NK-92 (cell line): ENCODE results near the gene MIER2.

Experiments used
- DNase-seq: peaks from one replicate; lab custom pipeline; 2025; ENCODE audit not compliant: unreplicated experiment; lab: John Stamatoyannopoulos, UW

The MIER2 gene

DNA sequence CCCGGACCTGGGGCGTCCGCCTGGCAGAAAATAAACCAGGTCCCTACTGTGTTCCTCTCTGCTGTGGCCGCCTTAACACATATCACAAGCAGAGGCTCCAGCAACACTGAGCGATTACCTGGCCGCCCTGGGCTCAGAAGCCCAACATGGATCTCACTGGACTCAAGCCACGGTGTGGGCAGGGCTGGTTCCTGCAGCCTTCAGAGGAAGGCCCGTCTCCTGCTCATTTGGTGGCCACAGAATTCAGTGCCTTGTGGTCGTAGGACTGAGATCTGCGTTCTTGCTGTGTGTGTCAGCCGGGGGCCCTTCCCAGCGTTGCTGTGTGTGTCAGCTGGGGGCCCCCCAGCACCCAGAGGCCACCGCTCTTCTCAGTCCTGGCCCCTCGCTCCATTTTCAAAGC lies 34.1 kb upstream of the MIER2 start:
- DNase-seq, result no peak

GRCh38 chr19:377801-378581 lies 33.4 kb upstream of the MIER2 start:
- no peak for DNase-seq

DNA sequence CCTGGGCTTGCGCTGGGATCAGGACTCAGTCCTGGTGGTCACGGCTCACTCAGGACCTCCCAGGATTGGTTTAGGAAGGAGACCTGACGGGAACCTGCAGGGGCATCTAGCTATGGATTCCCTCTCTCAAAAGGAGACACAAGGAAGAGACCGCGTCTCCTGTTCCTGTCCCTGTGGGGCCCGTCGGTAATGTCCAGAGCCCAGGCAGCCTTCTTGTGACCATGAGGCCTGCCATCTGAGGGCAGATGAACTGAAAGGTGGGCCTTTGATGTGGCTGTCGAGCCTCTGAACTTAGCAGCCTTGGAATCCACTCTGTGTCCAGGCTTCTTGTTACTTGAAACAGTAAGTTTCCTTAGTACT lies 31.5 kb upstream of the MIER2 start:
- no peak for DNase-seq

GRCh38 chr19:375395-376110 lies 31.0 kb upstream of the MIER2 start:
- DNase-seq, result no peak

DNA sequence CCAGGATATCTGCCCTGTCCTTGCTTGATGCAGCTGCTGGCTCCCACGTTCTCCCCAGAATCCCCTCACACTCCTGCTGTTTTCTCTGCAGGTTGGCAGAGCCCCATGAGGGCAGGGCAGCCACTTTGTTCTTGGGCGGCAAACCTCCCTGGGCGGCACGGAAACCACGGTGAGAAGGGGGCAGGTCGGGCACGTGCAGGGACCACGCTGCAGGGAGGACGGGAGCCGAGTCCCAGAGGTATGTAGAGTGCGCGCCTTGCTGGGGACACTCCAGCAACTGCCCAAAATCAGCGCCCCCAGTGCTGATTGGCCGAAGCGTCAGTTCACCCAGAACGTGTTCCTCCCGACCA lies 30.3 kb upstream of the MIER2 start:
- no peak for DNase-seq

DNA sequence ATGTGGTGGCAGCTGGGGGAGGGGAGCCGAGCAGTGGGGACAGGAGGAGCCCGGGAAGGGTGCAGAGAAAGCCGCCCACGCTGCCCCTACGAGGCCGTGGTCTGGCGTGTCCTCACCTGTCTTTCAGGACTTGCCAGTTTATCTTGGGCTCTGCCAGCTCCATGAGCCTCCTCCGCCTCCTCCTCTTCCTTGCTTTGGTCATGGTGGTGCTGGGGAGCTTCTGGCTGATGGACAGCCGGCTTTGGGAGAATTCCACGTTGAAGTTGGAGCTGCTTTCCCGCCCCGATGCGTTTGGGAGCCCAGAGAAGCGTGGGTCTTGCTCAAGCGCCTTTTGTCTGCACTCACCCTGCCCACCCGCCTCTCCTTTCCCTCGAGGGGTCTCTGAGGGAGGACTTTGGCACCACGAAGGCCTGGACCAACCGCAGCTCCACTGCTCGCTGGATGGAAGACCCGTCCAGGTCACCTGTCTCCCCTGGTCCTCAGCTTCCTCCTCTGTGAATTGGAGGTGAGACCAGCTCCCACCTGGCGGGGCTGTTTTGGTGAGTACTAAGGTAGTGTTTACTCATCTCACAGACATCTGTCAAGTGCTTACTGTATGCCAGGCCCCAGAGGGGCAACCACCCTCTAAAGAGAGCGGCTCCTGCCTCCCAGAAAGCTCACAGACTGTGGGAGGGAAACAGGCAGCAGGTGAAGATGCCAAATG lies 29.7 kb upstream of the MIER2 start:
- DNase-seq, result no peak

GRCh38 chr19:373391-374182 lies 29.0 kb upstream of the MIER2 start:
- no peak for DNase-seq

DNA sequence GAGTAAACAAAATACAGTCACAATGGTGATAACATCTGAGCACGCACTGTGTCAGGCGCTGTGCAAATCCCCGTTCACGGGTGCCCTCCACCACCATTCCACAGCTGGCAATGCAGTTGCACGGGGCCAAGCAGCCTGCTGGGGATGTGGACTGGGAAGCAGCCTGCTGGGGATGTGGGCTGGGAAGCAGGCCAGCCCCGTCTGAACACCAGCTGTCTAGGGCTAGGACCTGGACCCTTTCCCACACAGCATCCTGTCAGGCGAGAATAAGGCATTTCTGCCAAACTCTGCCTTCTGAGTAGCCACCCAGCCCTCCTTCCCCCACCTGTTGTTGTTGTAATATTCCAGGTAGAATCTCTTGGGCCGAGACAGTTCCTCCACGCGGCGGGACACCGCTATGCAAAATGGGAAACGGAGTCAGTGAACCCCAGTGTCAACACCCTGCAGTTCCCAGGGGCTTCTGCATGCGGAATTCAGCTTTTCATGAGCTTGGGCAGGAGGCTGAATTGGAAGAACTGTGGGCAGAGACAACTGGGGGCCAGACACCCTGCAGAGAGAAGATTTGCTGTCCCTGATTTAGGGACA lies 27.8 kb upstream of the MIER2 start:
- DNase-seq, result no peak

GRCh38 chr19:371501-372168 lies 27.0 kb upstream of the MIER2 start:
- DNase-seq, result no peak

DNA sequence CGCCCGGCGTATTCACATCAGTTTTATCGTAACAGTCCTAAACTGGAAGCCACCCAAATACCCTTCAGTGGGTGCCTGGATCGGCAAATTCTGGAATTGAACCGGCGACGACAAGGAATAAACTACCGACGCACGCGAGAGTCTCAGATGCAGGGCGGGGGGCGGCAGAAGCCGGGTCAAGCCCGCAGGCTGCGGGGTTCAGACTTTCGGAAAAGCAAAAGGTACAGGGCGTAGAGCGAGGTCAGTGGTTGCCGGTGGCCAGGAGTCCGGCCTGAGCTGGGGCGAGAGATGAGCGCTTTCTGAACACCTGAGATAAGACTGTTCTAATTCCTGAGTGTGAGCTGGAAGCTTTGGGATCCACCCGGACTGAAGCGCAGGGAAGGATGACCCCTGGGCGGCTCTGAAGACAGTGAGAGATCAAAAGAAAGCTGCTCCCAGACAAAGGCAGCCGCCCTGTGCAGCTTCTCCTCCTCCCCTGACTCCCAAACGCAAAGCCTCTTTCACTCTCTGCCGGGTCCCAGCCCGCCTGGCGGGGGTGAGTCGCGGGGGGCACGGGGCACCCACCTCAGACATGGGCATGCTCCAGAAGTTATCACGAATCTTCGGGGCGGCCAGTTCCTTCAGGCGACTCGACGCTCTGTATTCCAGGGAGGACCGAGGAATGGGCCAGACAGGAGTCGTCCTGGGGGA lies 26.2 kb upstream of the MIER2 start:
- DNase-seq, result no peak

- no peak for DNase-seq
Observed at GRCh38 chr19:369876-370275, 25.3 kb upstream of the MIER2 start.

- DNase-seq, result no peak
Observed at GRCh38 chr19:369256-369655, 24.7 kb upstream of the MIER2 start.

DNA sequence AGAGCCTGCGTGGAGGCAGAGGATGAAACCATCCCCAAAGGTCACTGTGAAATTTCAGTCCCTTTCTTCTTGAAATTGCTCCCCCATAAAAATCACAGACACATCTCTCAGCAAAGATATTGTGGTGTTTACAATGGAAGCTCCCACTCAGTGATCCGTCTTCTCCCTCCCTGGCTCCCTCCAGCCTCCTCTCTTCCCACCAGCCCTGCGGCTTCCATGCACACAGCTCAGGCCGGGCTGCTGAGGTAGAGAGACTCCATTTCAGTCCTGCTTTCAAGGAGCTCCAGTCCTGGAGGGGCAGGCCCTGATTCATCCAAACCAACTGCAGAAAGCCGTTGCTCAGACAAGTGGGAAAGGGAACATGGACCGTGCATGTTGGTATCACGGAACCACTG lies 24.0 kb upstream of the MIER2 start:
- no peak for DNase-seq

GRCh38 chr19:367963-368629 lies 23.5 kb upstream of the MIER2 start:
- DNase-seq, result no peak

DNA sequence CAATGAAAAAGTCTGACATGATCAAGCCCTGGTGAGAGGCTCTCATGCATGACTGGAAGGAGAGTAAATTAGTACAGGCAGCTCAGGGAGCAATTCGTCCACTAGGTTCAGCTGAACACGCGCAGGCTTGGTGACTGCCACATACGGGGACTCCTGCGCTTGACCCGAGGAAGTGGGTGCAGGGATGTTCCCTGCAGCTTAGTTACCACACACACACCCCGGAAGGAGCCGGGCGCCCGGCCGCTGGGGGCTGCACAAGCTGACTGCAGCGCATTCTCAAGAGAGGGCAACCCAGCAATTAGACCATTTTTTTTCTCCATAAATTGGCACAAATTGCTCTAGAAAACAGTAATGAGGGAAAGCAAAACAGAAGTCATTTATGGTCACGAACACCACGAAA lies 23.0 kb upstream of the MIER2 start:
- no peak for DNase-seq

DNA sequence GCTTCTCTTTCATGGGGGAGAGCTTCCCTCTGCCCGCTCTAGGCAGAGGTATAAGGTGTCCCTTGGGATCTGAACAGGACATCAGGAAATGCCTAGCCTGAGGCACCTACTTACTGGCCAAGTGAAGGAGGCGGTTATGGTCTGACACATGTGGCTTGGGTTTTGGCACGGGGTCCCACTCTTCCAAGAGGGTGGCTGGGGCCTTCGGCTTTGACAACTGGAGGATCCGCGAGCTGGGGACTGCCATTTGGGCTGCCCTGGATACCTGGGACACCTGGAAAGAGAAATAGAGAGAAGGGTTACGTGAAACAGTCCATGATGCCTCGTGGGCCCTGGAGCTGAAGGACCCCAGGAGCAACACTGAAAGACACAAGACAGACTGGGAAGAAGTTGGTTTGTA lies 22.4 kb upstream of the MIER2 start:
- no peak for DNase-seq

GRCh38 chr19:366205-366783 lies 21.7 kb upstream of the MIER2 start:
- no peak for DNase-seq

GRCh38 chr19:364496-365287 lies 20.1 kb upstream of the MIER2 start:
- no peak for DNase-seq
